Endothelial cell of umbilical vein (primary cell): ENCODE results near the gene ALDH1L2.

ENCODE experiments used
- EZH2 ChIP-seq: IDR thresholded peaks from 2 replicates; pipeline ENCODE4 v1.6.1; 2012; ENCODE audit warnings: borderline replicate concordance, low read depth, mild to moderate bottlenecking, moderate library complexity, low read length, inconsistent platforms; ENCODE audit not compliant: severe bottlenecking
- POLR2A ChIP-seq: IDR thresholded peaks from 2 replicates; pipeline ENCODE4 v1.6.1; 2012; ENCODE audit warnings: low read depth, mild to moderate bottlenecking, control low read depth, low read length
- POLR2AphosphoS5 ChIP-seq: IDR thresholded peaks from 2 replicates; pipeline ENCODE4 v1.6.1; 2012; ENCODE audit warnings: low read depth, mild to moderate bottlenecking, control low read depth, low read length, moderate library complexity; ENCODE audit not compliant: insufficient read depth
- TF ChIP-seq, protein P1 (sequence below), 2 donors: IDR thresholded peaks; 1 replicate in 1 of 2; 2 replicates in 1 of 2; pipeline ENCODE4 v1.5.1; 2011; ENCODE audit warnings: low read length in 2 of 2, mild to moderate bottlenecking in 2 of 2, moderate library complexity in 2 of 2, control low read depth in 1 of 2, inconsistent platforms in 1 of 2, low read depth in 1 of 2; ENCODE audit not compliant: insufficient read depth in 1 of 2; ENCODE audit errors: extremely low read depth in 1 of 2

- TF ChIP-seq, protein P1, sequence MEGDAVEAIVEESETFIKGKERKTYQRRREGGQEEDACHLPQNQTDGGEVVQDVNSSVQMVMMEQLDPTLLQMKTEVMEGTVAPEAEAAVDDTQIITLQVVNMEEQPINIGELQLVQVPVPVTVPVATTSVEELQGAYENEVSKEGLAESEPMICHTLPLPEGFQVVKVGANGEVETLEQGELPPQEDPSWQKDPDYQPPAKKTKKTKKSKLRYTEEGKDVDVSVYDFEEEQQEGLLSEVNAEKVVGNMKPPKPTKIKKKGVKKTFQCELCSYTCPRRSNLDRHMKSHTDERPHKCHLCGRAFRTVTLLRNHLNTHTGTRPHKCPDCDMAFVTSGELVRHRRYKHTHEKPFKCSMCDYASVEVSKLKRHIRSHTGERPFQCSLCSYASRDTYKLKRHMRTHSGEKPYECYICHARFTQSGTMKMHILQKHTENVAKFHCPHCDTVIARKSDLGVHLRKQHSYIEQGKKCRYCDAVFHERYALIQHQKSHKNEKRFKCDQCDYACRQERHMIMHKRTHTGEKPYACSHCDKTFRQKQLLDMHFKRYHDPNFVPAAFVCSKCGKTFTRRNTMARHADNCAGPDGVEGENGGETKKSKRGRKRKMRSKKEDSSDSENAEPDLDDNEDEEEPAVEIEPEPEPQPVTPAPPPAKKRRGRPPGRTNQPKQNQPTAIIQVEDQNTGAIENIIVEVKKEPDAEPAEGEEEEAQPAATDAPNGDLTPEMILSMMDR (IDR thresholded peaks at IDR 0.05; ENCODE audit: extremely low read depth in 1 of 2, insufficient read depth in 1 of 2, low read depth in 1 of 2, low read length in 2 of 2), result no peak
- no peak for TF ChIP-seq POLR2A
- no peak for TF ChIP-seq POLR2AphosphoS5
- no peak for TF ChIP-seq EZH2
Measured at GRCh38 chr12:104991565-104992128, 92.6 kb downstream of the ALDH1L2 start.
